ENCODE results near the gene BMPR1A.
"Not testable (repeated sequence)": the region's sequence is repeated elsewhere in the genome, so short reads cannot be mapped to it uniquely, and the experiment has no call there.

The BMPR1A gene

DNA sequence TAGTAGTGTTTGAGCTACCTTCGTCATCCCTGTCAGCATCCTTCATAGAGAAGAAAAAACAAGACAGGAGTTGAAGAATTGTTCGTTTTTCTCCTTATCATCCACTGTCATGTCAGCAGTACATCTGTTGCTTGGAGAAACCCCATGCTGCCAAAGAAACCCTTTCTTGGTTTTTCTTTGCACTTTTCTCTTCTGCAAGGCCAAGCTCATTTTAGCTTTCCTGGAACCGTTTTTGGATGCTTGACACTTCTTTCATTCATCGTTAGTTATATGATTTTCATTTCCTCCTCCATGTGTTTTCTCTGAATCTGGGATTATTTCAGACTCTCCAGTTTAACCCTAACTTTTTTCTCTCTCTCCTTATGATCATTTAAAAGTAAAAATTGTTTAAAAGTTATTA is 142.1 kb downstream of the BMPR1A start:
- DNase-seq: no peak

DNA sequence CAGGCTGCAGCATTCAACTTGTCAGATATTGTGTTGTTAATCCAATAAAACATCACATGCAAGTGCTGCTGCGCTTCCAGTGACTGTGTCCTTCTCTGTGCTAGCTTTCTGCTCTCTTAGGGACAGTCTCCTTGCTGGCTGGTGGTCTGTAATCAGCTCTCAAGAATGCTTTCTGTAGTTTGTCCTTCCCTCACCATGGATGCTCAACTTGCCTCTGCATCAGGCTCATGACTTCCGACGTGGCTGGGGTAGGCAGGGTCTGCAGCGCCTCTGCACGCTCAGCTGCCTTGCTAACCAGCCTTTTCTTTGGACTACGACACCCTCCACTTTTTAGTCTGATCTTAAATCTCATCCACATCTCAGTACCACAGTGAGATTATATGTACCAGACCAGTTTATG is 142.7 kb downstream of the BMPR1A start:
- DNase-seq: no peak

DNA sequence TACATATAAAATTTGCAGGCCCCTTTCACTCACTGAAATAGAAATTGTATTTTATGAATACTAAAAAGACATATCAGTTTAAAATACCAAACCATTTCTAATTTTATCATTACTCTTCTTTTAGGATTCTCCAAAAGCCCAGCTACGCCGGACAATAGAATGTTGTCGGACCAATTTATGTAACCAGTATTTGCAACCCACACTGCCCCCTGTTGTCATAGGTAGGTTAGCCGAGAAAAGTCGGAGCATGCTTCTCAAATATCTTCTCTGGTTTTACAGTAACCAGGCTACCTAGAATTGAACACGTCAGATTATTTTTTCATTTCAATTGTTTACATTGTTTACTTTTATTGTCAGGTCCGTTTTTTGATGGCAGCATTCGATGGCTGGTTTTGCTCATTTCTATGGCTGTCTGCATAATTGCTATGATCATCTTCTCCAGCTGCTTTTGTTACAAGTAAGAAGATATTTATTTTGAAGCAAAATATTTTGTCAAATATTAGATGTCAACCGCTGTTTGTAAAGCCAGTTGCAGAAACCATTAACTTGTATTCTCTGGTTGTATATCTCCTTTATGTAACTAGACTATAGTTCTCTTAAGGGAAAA is 143.4 kb downstream of the BMPR1A start:
- DNase-seq: no peak

DNA sequence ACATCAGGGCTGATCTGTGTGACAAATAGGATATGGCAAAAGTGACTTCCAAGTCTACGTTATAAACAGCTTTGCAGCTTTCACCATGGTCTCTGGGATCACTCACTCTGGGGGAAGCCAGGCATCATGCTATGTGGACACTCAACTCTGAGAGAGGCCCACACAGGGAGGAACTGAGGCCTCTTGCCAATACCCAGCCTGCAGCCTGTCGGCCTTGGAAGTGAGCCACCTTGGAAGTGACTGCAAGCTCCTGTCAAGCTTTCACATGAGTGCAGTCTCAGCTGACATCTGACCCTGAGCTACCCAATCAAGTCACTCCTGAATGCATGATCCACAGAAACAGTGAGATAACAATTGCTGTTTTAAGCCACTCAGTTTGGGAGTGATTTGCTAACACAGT is 144.5 kb downstream of the BMPR1A start:
- DNase-seq: no peak

DNA sequence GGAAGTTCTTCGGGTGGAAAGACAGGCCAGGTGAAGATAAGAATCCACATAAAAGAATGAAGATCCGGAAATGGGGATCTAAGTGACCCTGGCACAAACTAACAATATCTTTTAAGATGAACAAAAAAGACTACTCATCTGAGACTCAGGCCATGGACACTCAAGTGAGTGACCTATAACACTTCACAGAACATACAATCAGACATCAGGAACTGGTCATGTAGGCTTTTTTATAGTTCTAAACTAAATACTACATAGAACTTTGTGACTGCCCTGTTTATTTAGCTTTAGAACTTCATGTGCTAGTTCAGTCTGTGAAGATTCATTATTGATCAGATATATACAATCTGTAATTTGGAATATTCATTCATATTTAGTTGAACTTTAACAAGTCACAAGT is 148.2 kb downstream of the BMPR1A start:
- DNase-seq: no peak

DNA sequence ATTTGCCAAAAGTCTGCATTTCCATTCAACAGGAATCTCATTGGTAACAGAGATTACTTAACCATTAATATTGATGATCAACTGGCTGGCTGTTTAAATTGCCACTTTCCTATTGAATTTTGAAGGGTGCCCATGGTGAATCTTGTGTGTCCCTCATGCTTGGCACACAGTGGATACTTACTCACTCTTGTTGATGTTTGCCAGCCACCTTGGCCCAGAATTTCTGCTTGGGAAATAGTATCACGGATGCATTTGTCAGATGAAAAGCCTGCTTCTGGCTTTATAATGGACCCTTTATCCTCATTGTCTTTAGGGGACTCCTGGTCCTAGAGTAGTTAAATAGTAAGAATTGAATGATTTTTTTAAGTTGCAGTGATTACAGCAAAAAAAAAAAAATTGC is 149.0 kb downstream of the BMPR1A start:
- DNase-seq: no peak

DNA sequence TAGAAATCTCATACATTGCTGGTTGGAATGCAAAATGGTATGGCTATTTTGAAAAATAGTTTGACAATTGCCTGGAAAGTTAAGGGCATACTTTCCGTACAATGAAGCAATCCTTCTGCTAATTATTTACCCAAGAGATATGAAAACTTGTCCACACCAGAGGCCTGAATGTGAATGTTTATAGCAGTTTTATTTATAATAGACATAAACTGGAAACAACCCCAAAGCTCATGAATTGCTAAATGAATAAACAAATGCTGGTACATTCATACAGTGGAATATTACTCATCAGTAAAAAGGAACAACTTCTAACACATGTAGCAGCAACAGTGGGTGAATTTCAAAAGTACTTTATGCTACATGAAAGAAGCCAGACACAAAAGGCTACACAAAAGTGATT is 158.3 kb downstream of the BMPR1A start:
- DNase-seq: no peak

DNA sequence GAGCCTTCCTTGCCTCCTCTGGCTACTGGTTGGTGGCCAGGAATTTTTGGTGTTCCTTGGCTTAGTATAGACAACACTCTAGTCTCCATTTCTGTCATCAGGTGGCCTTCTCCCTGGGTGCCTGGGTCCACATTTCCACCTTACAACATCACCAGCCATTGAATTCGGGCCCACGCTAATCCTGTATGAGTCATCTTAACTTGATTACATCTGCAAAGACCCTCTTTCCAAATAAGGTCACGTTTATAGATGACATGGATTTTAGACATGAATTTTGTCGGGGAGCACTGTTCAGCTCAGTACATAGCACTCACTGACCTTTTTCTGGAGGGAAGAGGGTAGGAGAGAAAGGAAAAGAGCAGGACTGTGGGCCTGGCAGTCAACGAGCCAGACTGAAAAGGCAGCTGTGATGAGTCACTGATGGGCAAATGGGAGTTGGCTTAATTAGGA is 161.6 kb downstream of the BMPR1A start:
- DNase-seq: no peak

DNA sequence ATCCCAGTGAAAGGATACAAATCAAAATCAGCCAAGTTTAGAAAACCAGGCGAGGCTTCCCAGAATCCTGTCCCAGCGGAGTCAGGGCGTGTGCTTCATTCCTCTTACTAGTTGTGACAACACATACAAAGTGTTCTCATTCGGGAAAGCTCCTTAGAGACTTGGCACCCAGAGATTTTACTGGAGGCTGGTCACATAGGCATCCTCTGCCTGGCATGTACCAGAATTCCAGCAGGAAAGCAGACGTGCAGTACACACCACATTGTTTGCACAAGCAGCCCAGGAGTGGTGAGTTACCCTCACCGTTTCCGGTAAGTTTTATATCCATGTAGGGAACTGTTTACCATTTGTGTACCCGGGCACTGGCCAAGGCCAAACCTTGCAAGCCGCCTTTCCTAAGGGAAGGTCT is 166.1 kb downstream of the BMPR1A start:
- no peak for DNase-seq

DNA sequence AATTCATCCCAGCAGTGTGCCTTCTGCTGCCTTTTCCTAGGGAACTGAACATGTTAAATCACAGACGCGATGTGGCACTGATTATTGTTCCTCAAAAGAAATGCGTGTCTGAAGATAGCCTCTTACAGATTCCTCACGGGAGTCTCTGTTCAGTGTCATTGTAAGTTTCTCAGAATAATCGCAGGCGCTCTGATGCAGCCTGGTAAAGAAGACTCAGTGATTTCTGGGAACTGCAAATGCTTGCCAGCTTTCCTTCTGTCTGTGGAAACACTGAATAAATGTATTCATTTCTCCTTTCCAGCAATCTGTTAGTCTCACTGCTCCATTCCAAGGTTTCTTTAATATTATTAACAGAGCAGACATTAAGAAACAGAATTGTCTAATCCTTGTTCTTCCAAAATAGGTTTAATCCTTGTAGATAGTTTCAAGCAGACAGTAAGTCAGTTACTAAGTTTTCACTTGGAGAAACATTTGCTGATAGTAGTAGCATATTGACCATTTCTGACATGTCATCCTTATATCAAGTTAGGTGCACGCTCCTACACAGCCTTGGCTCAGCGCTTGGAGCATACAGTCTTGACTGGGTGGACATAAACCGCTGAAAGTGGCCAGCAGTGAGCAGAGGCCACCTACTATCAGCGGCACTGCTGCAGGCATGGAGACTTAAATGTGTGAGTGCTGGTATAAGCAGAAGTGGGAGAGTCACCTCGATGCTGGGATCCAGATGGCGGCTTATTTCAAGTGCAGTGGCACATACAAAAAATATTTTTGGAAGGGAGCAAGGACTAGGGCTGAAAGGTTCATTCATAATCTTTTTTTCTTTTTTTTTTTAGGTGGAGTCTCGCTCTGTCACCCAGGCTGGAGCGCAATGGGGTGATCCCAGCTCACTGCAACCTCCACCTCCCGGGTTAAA is 173.3 kb downstream of the BMPR1A start:
- no peak for DNase-seq

DNA sequence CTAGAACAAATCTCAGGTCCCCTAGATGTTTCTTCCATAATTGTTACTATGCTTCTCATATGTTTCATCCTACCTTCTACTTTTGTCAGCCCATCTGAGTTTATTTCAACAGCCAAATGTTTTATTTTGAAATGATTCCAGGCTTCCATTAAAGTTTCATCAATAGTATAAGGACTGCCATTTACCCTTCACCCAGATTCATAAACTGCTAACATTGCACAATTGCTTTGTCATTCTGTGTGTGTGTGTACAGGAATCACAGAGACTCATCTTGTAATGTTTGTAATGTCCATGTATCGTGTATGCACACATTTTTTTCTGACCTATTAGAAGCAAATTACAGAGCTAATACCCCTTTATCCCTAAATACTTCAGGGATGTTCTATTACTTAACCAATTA is 175.5 kb downstream of the BMPR1A start:
- no peak for DNase-seq

DNA sequence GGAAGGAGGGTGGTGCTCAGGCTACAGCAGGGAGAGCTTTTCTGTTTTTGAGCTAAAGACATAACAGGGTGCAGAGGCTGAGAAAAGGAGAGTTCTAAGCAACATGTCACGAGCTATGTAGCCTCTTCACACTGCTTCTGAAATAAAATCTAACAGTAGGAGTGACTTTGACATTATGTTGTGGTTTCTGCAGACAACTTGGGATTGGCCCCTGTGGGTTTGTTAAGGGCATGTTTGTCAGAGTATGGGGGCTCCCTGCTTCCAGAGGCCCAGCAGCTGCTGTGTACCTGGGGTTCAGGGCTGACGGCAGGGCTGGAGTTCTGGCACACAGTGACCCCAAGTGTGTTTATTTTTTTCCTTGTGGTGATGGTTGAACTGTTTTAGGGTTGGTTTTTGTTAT is 176.3 kb downstream of the BMPR1A start:
- DNase-seq: no peak

DNA sequence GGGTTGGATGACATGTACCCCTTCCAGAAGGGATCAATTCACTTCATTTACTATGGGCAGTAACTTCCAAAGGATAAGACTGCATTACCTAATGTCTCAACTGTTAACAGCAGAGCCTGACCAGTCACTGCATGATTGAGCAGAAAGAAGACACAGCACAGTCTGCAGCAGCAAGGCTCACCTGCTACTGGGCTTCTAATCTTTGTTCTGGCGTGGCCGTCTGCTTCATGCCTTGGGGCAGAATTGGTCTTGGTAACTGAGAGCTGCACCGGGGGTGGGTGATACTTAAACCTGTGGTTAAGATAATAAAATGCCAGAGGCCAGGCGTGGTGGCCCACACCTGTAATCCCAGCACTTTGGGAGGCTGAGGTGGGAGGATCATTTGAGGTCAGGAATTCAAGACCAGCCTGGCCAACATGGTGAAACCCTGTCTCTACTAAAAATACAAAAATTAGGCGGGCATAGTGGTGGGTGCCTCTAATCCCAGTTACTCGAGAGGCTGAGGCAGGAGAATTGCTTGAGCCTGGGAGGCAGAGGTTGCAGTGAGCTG is 177.8 kb downstream of the BMPR1A start:
- DNase-seq: not testable (repeated sequence)

DNA sequence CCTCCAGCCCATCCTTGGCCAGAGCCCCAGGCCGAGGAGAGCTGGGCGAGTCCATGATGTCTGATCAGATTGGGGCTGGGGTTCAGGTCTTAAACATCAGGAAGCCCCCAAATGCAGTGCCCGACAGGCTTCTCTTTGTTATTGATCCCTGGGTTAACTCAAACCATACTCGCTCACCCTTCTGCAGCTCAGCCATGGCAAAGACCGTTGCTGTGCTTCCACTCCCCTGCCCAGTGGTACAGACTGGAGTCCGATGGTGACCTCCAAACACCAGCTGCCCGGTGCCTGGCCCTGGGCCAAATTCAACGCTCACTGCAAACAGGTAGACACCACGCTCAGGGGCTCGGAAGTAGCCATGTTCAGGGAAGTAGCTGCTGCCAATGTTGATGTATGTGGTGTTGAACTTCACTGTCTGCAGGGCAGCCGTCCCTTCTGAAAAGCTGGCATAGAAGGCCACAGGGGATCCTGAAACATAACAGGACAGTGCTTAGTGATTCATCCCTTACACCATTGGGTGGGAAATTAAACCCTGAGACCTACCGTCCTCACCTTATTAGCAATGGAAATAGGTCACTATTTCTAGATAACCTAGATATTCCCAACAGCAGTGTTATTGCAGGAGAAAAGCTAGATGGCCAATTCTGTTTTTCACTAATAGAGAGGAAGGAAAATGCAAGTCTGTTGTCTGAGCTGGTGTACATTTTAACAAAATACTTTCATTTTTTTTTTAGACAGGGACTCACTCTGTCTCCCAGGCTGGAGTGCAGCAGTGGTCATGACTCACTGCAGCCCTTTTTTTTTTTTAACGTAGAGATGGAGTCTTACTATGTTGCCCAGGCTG is 180.5 kb downstream of the BMPR1A start:
- no peak for DNase-seq

DNA sequence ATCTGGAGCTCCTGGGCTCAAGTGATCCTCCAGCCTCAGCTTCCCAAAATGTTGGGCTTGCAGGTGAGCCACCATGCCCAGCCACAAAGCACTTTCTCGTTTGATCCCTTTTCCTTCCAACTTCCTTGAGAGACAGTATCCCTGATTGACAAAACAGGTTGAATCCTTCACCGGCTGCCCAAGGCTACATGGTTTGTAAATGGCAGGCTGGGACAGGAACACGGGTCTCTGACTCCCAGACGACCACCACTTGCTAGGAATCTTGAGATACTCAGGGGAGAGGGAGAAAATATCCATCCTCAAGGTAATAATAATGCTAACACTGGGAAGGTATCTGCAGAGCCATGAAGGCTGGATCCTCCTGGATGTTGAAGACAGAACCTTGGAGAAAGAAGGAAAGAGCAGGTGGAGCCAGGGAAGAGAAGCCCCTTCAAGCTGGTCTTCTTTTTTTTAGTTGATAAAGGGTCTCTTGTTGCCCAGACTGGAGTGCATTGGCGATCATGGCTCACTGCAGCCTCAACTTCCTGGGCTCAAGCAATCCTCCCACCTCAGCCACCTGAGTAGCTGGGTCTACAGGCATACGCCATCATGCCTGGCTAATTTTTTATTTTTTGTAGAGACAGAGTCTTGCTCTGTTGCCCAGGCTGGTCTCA is 181.2 kb downstream of the BMPR1A start:
- no peak for DNase-seq

DNA sequence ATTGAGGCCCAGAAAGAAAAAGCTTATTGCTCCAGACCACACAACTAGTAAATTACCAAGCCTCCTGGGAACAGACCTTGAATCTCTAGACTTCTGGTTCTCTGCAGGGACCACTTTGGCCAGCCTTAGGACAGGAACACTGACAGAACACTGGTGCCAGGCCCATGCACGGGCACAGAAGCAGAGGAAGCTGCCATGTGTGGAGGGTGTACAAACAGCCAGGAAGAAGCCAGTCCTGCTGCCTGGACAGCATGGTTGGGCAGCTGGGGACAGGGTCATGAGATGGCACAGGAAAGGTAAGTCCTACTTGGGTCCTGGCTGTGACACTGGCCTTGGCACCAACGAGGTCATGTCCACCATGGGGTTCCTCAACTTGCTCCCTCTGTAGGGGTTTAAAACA is 181.8 kb downstream of the BMPR1A start:
- DNase-seq: no peak

DNA sequence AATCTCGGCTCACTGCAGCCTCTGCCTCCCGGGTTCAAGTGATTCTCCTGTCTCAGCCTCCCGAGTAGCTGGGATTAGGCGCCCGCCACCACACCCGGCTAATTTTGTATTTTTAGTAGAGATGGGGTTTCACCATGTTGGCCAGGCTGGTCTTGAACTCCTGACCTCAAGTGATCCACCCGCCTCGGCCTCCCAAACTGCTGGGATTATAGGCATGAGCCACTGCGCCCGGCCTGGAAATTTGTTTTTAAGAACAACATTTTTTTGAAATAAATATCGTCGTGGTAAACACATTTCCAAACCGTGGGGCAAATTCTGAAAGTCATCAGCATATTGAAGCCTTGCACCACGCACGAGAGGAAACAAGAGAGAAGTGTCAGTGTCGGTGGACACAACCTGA is 183.7 kb downstream of the BMPR1A start:
- not testable (repeated sequence) for DNase-seq

DNA sequence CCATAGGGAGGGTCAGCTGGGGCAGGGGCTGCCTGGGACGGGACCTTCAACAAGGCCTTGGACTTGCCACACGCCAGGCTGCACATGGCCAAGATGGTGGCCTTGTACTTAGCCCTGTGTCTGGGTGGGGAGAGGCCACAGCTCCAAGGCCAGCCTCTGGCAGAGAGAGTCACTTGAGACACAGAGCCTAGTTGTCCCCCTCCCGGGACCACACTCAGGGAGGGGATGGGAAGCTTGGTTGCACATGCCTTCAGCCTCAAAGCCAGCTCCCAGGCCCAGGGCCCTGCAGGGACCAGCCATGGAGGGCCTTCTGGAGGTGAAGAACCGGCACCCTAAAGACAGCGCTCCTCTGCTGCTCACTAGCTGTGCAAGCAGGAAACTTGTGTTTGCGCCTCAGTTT is 184.3 kb downstream of the BMPR1A start:
- DNase-seq: no peak

DNA sequence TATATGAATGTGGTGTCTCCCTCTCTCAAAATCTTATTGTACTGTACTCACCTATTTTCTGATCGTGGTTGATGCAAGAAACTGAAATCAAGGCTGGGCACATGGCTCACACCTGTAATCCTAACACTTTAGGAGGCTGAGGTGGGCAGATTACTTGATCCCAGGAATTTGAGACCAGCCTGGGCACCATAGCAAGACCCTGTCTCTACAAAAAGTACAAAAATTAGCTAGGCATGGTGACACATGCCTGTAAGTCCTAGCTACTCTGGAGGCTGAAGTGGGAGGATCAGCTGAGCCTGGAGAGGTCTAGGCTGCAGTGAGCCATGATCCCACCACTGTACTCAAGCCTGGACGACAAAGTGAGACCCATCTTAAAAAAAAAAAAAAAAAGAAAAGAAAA is 185.0 kb downstream of the BMPR1A start:
- no peak for DNase-seq

DNA sequence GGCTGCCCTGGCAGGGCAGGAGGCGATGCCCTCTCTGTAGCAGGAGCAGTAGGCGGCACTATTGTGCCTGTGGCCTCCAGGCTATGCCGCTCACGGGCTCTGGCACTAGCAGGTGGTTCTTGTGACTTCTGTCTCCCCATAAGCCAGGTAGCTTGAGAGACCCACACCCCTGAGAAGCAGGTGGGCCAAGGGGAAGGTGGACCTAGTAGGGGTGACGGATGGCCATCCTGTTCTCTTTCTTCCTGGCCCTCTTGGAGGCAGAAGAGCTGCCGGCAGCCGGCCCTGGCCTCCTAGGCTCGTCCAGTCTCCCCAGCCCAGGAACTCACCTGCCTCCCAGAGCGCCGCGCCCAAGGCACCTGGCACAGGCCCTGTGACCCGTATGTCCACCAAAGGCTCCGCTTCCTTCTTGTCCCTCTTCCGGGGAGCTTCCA is 185.6 kb downstream of the BMPR1A start:
- no peak for DNase-seq

DNA sequence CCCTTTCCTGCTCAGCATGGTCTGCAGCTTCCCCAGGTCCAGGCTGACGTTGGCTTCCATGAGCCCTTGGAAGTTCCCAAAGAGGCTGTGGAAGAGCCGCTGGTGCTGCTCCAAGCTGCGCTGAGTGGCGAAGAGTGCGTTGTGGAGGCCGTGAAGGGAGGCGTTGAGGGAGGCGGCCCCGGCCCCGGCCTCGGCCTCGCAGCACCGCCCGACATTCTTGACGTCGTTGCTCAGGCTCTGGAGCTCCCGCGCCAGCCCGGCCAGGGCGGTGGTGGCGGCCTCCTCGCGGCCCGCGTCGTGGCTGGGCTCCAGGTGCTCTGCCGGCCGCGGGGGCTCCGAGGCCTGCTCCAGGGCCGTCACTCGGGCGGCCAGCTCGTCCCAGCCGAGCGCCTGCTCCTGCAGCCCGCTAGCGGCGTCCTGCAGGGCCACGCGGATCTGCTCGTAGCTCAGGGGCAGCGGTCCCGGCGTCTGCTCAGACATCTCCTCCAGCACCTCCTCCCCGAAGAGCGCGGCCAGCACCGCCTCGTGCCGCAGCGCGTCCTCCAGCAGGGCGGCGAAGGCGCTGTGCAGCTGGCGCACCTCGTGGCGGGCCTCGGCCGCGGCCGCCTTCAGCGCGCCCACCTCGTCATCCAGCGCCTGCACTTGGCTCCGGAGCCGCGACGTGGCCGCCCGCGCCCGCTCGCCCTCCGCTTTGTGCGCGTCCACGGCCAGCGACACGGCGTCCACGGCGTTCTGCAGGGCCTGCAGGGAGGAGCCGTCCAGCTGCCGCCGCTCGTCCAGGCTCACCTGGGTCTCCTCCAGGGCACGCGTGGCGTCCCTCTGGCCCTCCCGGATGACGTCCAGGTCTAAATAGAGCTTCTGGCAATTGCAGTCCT is 186.3 kb downstream of the BMPR1A start:
- no peak for DNase-seq
